ENCODE data around the gene PRKD1.

DNA sequence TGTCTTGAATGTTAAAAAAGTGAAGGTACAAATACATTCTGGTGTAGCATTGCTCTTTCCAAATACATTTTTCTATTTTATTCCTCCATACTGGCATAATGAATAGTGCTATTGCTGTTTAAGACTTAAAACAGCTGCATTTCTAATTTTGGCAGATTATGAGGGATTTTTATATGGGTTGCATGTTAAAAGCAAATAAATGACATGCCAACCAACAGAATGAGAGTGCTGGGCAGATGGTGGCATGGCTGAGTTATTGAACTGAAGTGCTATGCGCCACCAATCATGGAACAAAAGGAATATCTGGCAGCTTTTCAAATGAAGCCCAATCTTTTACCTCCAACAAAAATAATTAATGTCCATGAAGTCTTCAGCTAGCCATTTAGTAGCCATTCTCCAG lies 215.0 kb downstream of the PRKD1 start:
- TF ChIP-seq REST (IDR thresholded peaks at IDR 0.05; ENCODE audit: low read depth) (no peak), EGR1 (IDR thresholded peaks at IDR 0.05) (no peak), FOXM1 (IDR thresholded peaks at IDR 0.05; ENCODE audit: borderline replicate concordance, low read depth) (no peak), MAX (IDR thresholded peaks at IDR 0.05) (no peak), CEBPB (IDR thresholded peaks at IDR 0.05) (no peak), CREB1 (IDR thresholded peaks at IDR 0.05; ENCODE audit: low read depth) (no peak), TAF1 (IDR thresholded peaks at IDR 0.05; ENCODE audit: low read depth) (no peak), ZBTB7A (IDR thresholded peaks at IDR 0.05; ENCODE audit: low read depth) (no peak), RAD21 (IDR thresholded peaks at IDR 0.05; ENCODE audit: low read depth) (no peak), YY1 (IDR thresholded peaks at IDR 0.05; ENCODE audit: low read depth) (no peak), EP300 (IDR thresholded peaks at IDR 0.05; ENCODE audit: borderline replicate concordance) (no peak), TCF12 (IDR thresholded peaks at IDR 0.05; ENCODE audit: low read depth) (no peak), NFIC (IDR thresholded peaks at IDR 0.05) (no peak), USF1 (IDR thresholded peaks at IDR 0.05) (no peak)

Measured in Ishikawa (cell line).